HepG2 (cell line): Measurements from ENCODE around the gene CD14.

Source experiments
- MAZ ChIP-seq, 2 experiments: sonication (generic) in 1 of 2; formaldehyde crosslinking in 1 of 2; IDR thresholded peaks; 2 replicates each; pipeline versions ENCODE4 v1.5.0 to v1.6.1; 2012 to 2020; ENCODE audit warnings: low read depth in 2 of 2, mild to moderate bottlenecking in 2 of 2, borderline replicate concordance in 1 of 2, improper control_type of control experiment in 1 of 2, low read length in 1 of 2, missing genetic modification reagents in 1 of 2, moderate library complexity in 1 of 2
- RFX5 ChIP-seq: IDR thresholded peaks from 2 replicates; pipeline ENCODE4 v1.6.1; 2011; ENCODE audit warnings: low read depth, low read length, improper control_type of control experiment

DNA sequence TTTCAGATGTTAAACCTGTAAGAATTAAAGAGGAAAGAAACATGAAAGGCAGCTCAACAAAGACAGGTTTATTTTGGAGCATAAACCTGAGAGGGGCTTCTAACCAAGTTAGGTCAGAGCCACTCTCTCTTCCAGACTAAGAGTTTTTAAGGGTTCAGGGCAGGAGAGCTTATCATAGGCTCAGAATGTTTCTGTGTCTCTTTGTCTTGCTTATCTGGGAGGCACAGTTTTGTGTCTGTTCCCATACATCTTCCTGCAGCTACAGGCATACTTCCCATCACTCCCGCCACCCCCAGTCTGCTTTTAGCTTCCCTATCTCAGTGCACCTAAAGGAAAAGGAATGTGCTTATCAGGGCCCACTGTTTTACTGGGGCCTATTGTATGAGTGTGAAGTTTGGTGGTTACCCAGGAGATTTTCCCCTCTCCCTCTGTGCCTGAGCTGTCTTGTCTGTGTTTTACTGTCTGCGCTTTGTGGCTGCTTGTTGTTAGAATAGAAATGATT lies 21.9 kb downstream of the CD14 start:
- TF ChIP-seq RFX5, result no peak
- no peak for TF ChIP-seq MAZ (IDR thresholded peaks at IDR 0.05; ENCODE audit: borderline replicate concordance, low read depth, low read length)
- no peak for TF ChIP-seq MAZ (CRISPR knock-in tag; IDR thresholded peaks at IDR 0.05; ENCODE audit: low read depth)
